GM12878 (cell line): ENCODE results near the gene UBAC2. TPM values are rescaled to one million over a fixed set of nuclear protein-coding genes. Genes with fewer than 3 reads are reported as not detected.

Experiments
- BACH1 ChIP-seq: fragments of 450-650 bp; IDR thresholded peaks from 2 replicates; pipeline ENCODE4 v1.6.1; 2017; ENCODE audit warnings: mild to moderate bottlenecking, borderline replicate concordance
- BHLHE40 ChIP-seq, 2 experiments: fragments of 450-650 bp in 1 of 2; IDR thresholded peaks; 2 replicates each; pipeline ENCODE4 v1.6.1; 2011 to 2017; ENCODE audit warnings: low read depth in 2 of 2, borderline replicate concordance in 1 of 2, improper control_type of control experiment in 1 of 2, low read length in 1 of 2, mild to moderate bottlenecking in 1 of 2
- BRCA1 ChIP-seq: IDR thresholded peaks from 2 replicates; pipeline ENCODE4 v1.6.1; 2011; ENCODE audit warnings: low read depth, low read length, improper control_type of control experiment
- NFYA ChIP-seq: IDR thresholded peaks from 2 replicates; pipeline ENCODE4 v1.6.1; 2011; ENCODE audit warnings: low read depth, mild to moderate bottlenecking, low read length, improper control_type of control experiment, borderline replicate concordance
- RFX5 ChIP-seq: IDR thresholded peaks from 2 replicates; pipeline ENCODE4 v1.6.1; 2011; ENCODE audit warnings: low read depth, low read length, improper control_type of control experiment
- SP1 ChIP-seq: IDR thresholded peaks from one replicate; pipeline ENCODE4 v1.6.1; 2011; ENCODE audit warnings: low read depth, low read length
- TARDBP ChIP-seq: IDR thresholded peaks from 2 replicates; pipeline ENCODE4 v1.6.1; 2016; ENCODE audit warnings: borderline replicate concordance
- TCF12 ChIP-seq: IDR thresholded peaks from 2 replicates; pipeline ENCODE4 v1.6.1; 2011; ENCODE audit warnings: low read depth, mild to moderate bottlenecking, low read length
- ZNF217 ChIP-seq: fragments of 450-650 bp; IDR thresholded peaks from 2 replicates; pipeline ENCODE4 v1.6.1; 2017; ENCODE audit warnings: antibody characterized with exemption, mild to moderate bottlenecking
- ZNF24 ChIP-seq: fragments of 450-650 bp; IDR thresholded peaks from 2 replicates; pipeline ENCODE4 v1.6.1; 2017; ENCODE audit warnings: antibody characterized with exemption, mild to moderate bottlenecking
- ZNF622 ChIP-seq: fragments of 450-650 bp; IDR thresholded peaks from 2 replicates; pipeline ENCODE4 v1.6.1; 2017; ENCODE audit warnings: mild to moderate bottlenecking, inconsistent platforms
- polyA plus RNA-seq, 11 experiments: library from polyadenylated mRNA; depleted of rRNA in 4 of 11; unstranded in 6 of 11; stranded (reverse) in 5 of 11; fragments of >200 nt; fragmentation: Nextera tagmentation in 4 of 11; fragmentation: Illumina TruSeq in 1 of 11; extraction: Ambion mirVana in 4 of 11; extraction: Trizol in 1 of 11; gene quantifications; 1 replicate in 1 of 11; 2 replicates in 10 of 11; pipeline versions ENCODE4 v1.2.1 to v1.2.3, GENCODE V29; 2011 to 2016; ENCODE audit warnings: inconsistent platforms in 2 of 11, missing spikeins in 2 of 11, low read depth in 1 of 11
- total RNA-seq, 4 experiments: library from RNA; depleted of rRNA in 3 of 4; stranded (reverse); fragments of >200 nt in 3 of 4; fragmentation: Illumina TruSeq in 1 of 4; extraction: Trizol in 1 of 4; gene quantifications; 2 replicates each; pipeline versions ENCODE4 v1.2.1 to v1.2.3, GENCODE V29; 2013 to 2021
- TF ChIP-seq, protein P1 (sequence below): fragments of 450-650 bp; IDR thresholded peaks from 2 replicates; pipeline ENCODE4 v1.6.1; 2018; ENCODE audit warnings: mild to moderate bottlenecking, low read depth, moderate library complexity; ENCODE audit not compliant: partially characterized antibody
- TF ChIP-seq, protein P2 (sequence below): fragments of 150-350 bp; IDR thresholded peaks from 2 replicates; pipeline ENCODE4 v1.6.1; 2016; ENCODE audit warnings: low read depth, low read length
- TF ChIP-seq, protein P3 (sequence below): fragments of 450-650 bp; IDR thresholded peaks from 2 replicates; pipeline ENCODE4 v1.6.1; 2017; ENCODE audit warnings: antibody characterized with exemption, mild to moderate bottlenecking, moderate library complexity
- TF ChIP-seq, protein P4 (sequence below): fragments of 150-350 bp; IDR thresholded peaks from 2 replicates; pipeline ENCODE4 v1.6.1; 2014; ENCODE audit warnings: mild to moderate bottlenecking, low read depth, low read length
- TF ChIP-seq, protein P5 (sequence below): fragments of 450-650 bp; conservative IDR thresholded peaks from 2 replicates; pipeline ENCODE4 v1.6.1; 2017; ENCODE audit warnings: mild to moderate bottlenecking, moderate library complexity

UBAC2 gene
- total and polyA plus RNA-seq, 10 of the 15 experiments (the other 5 are each of a cell fraction or from before 2014, with no cell fraction given) = 3.0 to 54.6 (median 17.4) TPM

DNA sequence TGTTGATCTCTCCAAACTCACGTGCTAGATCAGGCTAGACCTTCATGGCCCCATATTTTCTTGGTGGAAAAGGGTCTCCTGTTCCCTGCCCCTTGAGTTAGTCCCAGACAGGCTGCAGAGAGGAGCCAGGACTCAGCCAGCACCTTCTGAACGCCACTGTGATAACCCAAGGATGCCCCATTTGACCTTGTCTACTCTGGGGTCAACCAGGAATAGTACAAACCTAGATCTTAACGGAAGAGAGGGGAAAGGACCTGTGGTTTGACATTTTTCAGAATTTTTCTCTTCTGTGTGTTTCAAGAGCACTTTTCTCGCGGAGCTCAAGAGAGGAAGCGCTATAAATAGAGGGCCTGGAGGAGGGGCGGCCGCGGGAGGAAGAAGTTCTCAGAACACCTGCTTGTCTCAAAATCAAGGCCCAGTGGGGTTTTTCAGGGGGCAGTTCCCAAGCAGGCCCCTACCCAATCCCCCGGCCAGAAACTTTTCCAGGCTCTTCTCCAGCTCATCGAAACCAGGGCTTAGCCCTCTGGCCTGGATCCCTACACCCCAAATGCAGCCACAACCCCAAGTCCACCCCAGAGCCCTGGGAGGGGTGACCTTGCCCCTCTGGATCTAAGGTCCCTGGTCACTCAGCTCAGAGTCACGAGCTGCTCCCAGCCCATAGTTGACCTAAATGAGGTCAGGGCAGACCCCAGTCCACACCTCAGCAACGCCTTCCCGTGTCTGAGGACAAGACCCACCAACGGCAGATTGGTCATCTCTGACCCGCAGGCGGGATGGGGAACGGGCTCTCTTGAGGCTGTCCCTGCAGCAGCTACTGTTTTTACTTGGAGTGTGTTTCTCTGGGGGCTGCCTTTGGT, 225.1 kb downstream of the UBAC2 start (continued):
- TF ChIP-seq, protein P1, sequence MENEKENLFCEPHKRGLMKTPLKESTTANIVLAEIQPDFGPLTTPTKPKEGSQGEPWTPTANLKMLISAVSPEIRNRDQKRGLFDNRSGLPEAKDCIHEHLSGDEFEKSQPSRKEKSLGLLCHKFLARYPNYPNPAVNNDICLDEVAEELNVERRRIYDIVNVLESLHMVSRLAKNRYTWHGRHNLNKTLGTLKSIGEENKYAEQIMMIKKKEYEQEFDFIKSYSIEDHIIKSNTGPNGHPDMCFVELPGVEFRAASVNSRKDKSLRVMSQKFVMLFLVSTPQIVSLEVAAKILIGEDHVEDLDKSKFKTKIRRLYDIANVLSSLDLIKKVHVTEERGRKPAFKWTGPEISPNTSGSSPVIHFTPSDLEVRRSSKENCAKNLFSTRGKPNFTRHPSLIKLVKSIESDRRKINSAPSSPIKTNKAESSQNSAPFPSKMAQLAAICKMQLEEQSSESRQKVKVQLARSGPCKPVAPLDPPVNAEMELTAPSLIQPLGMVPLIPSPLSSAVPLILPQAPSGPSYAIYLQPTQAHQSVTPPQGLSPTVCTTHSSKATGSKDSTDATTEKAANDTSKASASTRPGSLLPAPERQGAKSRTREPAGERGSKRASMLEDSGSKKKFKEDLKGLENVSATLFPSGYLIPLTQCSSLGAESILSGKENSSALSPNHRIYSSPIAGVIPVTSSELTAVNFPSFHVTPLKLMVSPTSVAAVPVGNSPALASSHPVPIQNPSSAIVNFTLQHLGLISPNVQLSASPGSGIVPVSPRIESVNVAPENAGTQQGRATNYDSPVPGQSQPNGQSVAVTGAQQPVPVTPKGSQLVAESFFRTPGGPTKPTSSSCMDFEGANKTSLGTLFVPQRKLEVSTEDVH = no peak
- no peak; the same call in 1 of the 2 replicates for TF ChIP-seq TARDBP
- peak; percentile 54 to 82; a peak in 3 of 4 replicates for TF ChIP-seq BHLHE40 (IDR thresholded peaks at IDR 0.05; ENCODE audit: borderline replicate concordance in 1 of 2, low read depth in 2 of 2, low read length in 1 of 2)
- TF ChIP-seq, protein P2, sequence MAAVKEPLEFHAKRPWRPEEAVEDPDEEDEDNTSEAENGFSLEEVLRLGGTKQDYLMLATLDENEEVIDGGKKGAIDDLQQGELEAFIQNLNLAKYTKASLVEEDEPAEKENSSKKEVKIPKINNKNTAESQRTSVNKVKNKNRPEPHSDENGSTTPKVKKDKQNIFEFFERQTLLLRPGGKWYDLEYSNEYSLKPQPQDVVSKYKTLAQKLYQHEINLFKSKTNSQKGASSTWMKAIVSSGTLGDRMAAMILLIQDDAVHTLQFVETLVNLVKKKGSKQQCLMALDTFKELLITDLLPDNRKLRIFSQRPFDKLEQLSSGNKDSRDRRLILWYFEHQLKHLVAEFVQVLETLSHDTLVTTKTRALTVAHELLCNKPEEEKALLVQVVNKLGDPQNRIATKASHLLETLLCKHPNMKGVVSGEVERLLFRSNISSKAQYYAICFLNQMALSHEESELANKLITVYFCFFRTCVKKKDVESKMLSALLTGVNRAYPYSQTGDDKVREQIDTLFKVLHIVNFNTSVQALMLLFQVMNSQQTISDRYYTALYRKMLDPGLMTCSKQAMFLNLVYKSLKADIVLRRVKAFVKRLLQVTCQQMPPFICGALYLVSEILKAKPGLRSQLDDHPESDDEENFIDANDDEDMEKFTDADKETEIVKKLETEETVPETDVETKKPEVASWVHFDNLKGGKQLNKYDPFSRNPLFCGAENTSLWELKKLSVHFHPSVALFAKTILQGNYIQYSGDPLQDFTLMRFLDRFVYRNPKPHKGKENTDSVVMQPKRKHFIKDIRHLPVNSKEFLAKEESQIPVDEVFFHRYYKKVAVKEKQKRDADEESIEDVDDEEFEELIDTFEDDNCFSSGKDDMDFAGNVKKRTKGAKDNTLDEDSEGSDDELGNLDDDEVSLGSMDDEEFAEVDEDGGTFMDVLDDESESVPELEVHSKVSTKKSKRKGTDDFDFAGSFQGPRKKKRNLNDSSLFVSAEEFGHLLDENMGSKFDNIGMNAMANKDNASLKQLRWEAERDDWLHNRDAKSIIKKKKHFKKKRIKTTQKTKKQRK = no peak
- TF ChIP-seq SP1 = peak; percentile 24
- TF ChIP-seq, protein P3, sequence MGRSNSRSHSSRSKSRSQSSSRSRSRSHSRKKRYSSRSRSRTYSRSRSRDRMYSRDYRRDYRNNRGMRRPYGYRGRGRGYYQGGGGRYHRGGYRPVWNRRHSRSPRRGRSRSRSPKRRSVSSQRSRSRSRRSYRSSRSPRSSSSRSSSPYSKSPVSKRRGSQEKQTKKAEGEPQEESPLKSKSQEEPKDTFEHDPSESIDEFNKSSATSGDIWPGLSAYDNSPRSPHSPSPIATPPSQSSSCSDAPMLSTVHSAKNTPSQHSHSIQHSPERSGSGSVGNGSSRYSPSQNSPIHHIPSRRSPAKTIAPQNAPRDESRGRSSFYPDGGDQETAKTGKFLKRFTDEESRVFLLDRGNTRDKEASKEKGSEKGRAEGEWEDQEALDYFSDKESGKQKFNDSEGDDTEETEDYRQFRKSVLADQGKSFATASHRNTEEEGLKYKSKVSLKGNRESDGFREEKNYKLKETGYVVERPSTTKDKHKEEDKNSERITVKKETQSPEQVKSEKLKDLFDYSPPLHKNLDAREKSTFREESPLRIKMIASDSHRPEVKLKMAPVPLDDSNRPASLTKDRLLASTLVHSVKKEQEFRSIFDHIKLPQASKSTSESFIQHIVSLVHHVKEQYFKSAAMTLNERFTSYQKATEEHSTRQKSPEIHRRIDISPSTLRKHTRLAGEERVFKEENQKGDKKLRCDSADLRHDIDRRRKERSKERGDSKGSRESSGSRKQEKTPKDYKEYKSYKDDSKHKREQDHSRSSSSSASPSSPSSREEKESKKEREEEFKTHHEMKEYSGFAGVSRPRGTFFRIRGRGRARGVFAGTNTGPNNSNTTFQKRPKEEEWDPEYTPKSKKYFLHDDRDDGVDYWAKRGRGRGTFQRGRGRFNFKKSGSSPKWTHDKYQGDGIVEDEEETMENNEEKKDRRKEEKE = no peak
- TF ChIP-seq TCF12 = peak; percentile 96
- TF ChIP-seq ZNF24 = peak; percentile 24; the same call in 1 of the 2 replicates
- TF ChIP-seq BACH1 = no peak
- TF ChIP-seq NFYA = no peak
- no peak for TF ChIP-seq RFX5
- TF ChIP-seq, protein P4, sequence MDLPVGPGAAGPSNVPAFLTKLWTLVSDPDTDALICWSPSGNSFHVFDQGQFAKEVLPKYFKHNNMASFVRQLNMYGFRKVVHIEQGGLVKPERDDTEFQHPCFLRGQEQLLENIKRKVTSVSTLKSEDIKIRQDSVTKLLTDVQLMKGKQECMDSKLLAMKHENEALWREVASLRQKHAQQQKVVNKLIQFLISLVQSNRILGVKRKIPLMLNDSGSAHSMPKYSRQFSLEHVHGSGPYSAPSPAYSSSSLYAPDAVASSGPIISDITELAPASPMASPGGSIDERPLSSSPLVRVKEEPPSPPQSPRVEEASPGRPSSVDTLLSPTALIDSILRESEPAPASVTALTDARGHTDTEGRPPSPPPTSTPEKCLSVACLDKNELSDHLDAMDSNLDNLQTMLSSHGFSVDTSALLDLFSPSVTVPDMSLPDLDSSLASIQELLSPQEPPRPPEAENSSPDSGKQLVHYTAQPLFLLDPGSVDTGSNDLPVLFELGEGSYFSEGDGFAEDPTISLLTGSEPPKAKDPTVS = no peak
- TF ChIP-seq ZNF622 = no peak
- no peak for TF ChIP-seq BRCA1
- TF ChIP-seq, protein P5, sequence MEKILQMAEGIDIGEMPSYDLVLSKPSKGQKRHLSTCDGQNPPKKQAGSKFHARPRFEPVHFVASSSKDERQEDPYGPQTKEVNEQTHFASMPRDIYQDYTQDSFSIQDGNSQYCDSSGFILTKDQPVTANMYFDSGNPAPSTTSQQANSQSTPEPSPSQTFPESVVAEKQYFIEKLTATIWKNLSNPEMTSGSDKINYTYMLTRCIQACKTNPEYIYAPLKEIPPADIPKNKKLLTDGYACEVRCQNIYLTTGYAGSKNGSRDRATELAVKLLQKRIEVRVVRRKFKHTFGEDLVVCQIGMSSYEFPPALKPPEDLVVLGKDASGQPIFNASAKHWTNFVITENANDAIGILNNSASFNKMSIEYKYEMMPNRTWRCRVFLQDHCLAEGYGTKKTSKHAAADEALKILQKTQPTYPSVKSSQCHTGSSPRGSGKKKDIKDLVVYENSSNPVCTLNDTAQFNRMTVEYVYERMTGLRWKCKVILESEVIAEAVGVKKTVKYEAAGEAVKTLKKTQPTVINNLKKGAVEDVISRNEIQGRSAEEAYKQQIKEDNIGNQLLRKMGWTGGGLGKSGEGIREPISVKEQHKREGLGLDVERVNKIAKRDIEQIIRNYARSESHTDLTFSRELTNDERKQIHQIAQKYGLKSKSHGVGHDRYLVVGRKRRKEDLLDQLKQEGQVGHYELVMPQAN = no peak; the same call in 1 of the 2 replicates
- TF ChIP-seq ZNF217 = peak; percentile 2; the same call in 1 of the 2 replicates
